ENCODE results near the gene TIAM1.

DNA sequence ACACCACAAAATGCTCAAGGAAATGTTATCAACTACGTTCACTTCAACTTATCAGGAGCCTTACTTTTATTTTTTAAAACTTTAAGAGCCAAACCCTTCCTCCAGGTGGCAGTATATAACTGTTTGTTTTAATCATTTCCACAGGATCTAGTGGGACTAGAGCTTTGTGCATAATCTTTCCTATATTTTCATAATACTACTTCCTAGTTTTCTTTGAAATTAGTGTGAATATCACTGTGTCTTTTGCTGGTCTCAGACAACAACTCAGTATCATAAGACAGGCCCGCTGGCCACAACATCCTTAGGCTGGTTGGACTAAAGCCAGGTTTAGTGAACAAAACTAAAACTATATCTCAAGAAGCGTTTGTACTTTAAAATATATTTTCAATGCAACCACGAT, 145.5 kb downstream of the TIAM1 start:
- TF ChIP-seq, protein P1, sequence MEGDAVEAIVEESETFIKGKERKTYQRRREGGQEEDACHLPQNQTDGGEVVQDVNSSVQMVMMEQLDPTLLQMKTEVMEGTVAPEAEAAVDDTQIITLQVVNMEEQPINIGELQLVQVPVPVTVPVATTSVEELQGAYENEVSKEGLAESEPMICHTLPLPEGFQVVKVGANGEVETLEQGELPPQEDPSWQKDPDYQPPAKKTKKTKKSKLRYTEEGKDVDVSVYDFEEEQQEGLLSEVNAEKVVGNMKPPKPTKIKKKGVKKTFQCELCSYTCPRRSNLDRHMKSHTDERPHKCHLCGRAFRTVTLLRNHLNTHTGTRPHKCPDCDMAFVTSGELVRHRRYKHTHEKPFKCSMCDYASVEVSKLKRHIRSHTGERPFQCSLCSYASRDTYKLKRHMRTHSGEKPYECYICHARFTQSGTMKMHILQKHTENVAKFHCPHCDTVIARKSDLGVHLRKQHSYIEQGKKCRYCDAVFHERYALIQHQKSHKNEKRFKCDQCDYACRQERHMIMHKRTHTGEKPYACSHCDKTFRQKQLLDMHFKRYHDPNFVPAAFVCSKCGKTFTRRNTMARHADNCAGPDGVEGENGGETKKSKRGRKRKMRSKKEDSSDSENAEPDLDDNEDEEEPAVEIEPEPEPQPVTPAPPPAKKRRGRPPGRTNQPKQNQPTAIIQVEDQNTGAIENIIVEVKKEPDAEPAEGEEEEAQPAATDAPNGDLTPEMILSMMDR (IDR thresholded peaks at IDR 0.05), result peak in 5 of 7 experiments; percentile 22 to 69 (median 57)
- no peak for TF ChIP-seq POLR2A (IDR thresholded peaks at IDR 0.05)

Data from stomach (tissue), 4 donors.